Esophagus squamous epithelium (tissue), 4 donors: ENCODE measurements around the gene CASS4.

Source experiments
- CTCF ChIP-seq, 6 experiments: fragments of 450-650 bp in 4 of 6; fragments of 200-600 bp in 2 of 6; sonication (generic) in 2 of 6; IDR thresholded peaks; one replicate each; pipeline ENCODE4 v1.5.1; 2016 to 2019; ENCODE audit warnings: antibody characterized with exemption in 6 of 6, mild to moderate bottlenecking in 4 of 6, moderate library complexity in 4 of 6
- POLR2A ChIP-seq, 4 donors: fragments of 450-650 bp; IDR thresholded peaks; one replicate each; pipeline ENCODE4 v1.6.1; 2017; ENCODE audit warnings: antibody characterized with exemption in 4 of 4, mild to moderate bottlenecking in 4 of 4, moderate library complexity in 3 of 4

- peak; percentile 62 to 82 (median 74) for TF ChIP-seq CTCF (IDR thresholded peaks at IDR 0.05)
- no peak for TF ChIP-seq POLR2A (IDR thresholded peaks at IDR 0.05)
Observed at GRCh38 chr20:56400001-56400640, 11.9 kb upstream of the CASS4 start.
